Activated T-cell treated with anti-CD3 and anti-CD28 coated beads for 24 hours (primary cell): ENCODE data around the gene MYO9A.
"Not testable (repeated sequence)": the region's sequence is repeated elsewhere in the genome, so short reads cannot be mapped to it uniquely, and the experiment has no call there.

Source experiments
- DNase-seq: peaks from one replicate; pipeline ENCODE4 v3.0.0-alpha.2; 2020; ENCODE audit warnings: low read depth

MYO9A gene

DNA sequence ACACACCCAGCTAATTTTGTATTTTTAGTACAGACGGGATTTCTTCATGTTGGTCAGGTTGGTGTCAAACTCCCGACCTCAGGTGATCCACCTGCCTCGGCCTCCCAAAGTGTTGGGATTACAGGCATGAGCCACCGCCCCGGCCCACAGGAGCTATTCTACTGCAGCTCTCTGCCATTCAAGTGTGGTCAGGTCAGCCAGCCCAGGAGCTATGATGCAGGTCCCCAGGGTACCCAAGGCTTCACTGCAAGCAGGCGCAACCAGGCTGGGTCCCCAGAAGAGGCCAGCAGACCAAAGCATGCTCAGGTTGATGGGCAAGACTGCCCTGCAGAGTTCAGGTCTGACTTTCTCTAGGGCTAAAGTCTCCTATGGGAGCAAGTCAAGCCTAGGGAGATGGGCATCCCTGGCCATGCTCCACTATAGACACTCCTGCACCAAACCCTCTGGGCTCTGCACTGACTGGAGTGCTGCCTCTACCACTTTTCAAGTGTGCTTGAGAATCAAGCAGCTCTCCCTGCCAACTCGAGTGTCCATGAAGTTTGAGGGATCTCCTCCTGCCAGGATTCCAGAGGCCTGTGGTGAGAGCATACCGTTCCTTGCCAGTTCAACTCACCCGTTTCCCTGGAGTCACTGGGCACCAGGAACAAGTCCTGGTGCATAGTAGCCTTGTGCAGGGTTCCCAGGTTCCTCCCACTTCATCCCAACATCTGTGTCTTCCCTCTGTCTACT is 30.9 kb downstream of the MYO9A start:
- DNase-seq: no peak

DNA sequence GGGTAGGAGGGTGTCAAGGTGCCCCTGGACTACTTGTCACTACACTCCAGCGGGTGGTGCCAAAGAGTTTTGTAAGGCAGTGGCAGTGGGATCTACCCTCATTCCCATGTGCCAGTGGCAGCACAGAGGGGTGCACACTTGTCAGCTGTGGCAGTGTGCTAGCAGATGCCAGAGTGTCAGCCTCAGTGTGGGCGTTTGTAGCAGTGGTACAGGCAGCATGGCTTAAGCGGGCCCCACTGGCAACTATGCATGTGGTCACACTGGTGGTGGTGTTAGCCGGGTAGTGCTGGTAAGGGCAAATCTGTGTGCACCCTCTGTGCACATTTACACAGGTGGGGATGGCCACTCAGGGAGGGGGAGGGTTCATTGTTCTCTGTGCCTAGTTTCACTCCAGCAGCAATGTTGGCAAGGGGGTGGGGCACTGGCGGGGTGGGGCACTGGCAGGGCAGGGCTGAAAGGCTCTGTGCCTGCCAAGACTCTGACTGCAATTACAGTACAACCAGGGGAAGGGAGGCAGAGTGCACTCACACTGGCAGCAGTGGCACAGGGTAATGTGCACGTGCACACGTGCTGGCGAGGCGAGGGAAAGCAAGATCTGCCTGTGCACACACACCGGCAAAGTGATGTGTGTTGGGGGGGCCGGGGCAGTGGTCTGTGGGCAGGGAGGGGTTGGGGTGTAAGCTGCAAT is 31.8 kb downstream of the MYO9A start:
- DNase-seq: no peak

DNA sequence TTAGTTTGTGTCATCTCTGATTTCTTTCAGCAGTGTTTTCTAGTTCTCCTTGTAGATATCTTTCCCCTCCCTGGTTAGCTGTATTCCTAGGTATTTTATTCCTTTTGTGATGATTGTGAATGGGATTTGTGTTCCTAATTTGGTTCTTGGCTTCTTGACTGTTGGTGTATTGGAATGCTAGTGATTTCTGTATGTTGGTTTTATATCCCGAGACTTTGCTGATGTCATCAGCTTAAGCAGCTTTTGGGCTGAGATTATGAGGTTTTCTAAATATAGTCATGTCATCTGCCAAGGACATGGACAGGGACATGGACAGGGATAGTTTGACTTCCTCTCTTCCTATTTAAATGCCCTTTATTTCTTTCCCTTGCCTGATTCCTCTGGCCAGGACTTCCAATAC is 35.8 kb downstream of the MYO9A start:
- no peak for DNase-seq

DNA sequence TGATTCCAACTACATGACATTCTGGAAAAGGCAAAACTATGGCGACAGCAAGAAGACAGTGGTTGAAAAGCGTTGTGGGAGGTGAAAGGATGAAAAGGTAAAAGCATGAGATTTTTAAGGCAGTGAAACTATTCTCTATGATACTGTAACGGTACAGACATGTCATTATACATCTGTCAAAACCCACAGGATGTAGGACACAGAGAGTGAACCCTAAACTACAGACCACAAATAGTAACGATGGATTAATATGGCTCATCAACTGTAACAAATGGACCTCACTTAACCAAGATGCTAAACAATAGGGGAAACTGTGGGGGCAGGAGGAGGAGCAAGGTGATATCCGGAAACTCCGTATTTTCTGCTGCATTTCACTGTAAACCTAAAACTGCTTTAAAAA is 39.1 kb downstream of the MYO9A start:
- DNase-seq: no peak

DNA sequence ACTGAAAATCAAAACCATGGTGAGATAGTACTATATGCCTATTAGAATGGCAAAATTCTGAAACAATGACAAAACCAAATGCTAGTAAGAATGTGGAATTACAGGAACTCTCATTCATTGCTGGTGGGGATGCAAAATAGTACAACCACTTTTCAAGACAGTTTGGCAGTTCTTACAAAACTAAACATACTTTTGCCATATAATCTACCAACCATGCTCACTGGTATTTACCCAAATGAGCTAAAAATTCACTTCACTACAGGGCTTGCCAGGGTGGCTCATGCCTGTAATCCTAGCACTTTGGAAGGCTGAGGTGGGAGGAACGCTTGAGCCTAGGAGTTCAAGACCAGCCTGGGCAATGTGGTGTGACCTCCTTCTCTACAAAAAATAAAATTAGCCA is 40.0 kb downstream of the MYO9A start:
- no peak for DNase-seq

DNA sequence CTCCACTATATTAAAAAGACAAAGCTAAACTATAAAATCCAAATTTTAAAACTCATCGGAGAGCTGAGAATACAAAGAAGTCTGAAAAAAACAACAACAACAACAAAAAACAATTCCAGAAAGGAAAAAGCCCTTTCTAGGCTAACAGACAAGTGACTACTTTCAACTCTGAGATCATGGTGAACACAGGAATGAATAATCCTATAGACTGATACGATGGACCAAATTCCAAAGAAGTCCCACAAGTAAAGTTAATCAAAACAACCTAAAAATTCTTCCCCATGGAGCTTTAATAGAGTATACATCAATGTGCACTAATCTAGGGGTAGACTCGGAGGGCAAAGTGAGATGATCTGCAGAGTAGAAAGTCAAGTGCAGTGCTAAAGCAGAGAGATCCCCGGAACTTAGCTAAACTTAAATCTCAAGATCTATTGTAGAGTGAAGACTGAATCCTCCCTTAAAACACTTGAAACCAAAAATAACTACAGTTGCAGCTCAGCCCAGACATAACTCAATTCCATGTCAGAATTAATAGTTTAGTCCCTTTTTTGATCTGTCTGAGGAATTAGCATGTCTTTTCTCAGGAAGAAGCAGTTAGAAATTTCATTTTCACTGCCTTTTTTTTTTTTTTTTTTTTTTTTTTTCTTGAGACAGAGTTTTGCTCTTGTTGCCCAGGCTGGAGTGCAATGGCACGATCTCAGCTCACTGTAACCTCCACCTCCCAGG is 43.5 kb downstream of the MYO9A start:
- no peak for DNase-seq

DNA sequence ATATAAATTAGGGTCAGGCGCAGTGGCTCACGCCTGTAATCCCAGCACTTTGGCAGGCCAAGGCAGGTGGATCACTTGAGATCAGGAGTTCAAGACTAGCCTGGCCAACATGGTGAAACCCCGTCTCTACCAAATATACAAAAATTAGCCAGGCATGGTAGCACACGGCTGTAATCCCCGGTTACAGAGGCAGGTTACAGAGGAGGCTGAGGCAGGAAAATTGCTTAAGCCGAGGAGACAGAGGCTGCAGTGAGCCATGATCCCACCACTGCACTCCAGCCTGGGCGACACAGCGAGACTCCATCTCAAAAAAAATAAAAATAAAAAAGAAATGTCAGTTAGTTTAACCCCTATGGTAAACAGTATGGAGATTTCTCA is 46.5 kb downstream of the MYO9A start:
- DNase-seq: not testable (repeated sequence)

DNA sequence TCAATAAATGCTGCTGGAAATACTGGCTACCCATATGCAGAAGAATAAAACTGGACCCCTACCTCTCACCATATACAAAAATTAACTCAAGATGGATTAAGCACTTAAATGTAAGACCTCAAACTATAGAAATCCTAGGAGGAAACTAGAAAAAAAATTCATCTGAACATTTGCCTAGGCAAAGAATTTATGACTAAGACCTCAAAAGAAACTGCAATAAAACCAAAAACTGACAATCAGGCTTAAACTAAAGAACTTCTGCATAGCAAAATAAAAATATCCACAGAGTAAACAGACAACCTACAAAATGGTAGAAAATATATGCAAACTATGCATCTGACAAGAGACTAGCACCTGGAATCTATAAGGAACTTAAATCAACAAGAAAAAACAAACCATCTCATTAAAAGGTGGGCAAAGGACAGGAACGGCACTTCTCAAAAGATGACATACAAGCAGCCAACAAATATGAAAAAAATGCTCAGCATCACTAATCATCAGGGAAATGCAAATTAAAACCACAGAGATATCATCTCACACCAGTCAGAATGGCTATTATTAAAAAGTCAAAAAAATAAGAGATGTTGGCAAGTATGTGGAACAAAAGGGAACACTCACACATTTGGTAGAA is 47.0 kb downstream of the MYO9A start:
- DNase-seq: no peak

DNA sequence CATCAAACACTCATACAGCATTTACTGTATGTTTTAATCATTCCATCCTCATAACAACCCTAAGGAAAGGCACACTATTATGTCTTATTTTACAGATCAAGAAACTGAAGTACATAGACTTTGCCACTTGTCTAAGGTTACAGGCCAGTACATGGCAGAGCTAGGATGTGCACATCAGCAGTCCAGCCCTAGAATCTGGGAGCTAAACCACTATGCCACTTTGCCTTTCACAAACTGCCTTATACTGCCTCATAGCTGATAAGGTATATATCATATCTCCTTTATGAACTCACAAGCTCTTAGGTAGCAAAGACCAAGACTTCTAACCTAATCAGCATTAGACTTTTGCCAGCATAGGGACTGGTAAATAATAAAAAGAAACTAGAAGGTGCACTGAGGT is 49.1 kb downstream of the MYO9A start:
- no peak for DNase-seq

DNA sequence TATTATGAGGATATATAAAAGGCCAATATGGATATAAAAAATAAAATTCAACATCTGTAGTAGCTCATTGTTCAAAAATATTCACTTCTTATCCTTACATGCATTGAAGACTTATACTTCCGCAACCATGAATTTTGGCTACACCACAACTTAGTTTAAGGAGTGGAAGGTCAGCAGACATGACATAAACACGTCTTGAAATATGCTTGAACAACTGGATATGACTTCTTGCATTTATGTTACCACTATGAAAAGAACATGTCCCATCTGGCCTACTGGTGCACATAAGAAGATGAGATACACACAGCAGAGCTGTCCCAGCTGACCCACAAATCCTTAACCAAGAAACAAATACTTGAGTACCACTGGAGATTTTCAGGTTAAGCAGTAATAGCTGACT is 52.1 kb downstream of the MYO9A start:
- DNase-seq: no peak

DNA sequence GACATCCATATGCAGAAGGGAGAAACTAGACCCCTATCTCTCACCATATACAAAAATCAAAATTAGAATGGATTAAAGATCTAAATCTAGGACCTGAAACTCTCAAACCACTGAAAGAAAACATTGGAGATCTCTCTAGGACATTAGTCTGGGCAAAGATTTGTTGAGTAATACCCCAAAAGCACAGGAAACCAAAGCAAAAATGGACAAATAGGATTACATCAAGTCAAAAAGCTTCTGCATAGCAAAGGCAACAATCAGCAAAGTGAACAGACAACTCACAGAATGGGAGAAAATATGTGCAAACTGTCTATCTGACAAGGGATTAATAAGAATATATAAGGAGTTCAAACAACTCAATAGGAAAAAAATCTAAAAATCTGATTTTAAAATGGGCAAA is 54.8 kb downstream of the MYO9A start:
- DNase-seq: no peak

DNA sequence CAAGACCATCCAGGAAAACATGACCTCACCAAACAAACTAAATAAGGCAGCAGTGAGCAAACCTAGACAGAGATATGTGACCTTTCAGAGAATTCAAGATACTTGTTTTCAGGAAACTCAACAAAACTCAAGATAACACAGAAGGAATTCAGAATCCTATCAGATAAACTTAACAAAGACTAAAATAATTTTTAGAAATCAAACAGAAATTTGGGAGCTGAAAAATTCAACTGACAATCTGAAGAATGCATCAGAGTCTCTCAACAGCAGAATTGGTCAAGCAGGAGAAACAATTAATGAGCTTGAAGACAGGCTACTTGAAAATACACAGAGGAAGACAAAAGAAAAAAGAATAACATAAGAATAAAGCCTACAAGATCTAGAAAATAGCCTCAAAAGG is 55.6 kb downstream of the MYO9A start:
- no peak for DNase-seq

DNA sequence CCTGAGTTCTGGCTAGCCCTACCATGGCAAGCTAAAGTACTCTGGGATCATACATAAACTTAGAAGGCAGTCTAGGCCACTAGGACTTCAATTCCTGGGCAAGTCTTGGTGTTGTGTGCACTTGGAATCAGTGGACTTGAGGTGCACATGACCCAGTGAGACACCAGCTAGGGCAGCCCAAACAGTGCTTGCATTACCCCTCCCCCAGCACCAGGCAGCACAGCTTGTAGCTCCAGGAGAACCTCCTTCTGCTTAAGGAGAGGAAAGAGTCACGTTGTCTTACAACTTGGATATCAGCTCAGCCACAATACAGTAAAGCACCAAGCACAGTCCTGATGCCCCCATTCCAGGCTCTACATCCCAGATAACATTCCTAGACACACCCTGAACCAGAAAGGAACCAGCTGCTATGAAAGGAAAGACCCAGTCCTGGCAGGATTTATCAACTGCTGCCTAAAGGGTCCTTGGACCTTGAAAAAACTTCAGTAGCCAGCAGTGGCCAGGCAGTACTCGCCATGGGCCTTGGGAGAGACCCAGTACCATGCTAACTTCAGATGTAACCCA is 57.2 kb downstream of the MYO9A start:
- no peak for DNase-seq

DNA sequence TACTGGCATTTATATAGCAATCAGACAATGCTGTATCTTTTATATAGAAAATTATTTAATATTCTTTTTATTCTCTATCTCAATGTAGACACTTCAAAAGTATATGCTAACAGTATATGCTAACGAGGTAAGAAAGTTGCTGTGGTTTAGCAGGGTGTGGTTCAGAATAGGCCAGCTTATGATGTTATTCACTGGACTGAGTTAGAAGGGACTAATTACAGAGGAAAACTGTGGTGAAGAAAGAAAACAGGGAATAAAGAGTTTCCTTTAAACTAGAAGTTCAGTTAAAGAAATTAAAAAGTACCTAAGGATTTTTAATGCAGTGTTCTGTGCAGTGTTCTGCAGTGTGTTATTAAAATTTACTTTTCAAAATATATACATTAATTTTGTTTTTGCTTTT is 59.4 kb downstream of the MYO9A start:
- no peak for DNase-seq

DNA sequence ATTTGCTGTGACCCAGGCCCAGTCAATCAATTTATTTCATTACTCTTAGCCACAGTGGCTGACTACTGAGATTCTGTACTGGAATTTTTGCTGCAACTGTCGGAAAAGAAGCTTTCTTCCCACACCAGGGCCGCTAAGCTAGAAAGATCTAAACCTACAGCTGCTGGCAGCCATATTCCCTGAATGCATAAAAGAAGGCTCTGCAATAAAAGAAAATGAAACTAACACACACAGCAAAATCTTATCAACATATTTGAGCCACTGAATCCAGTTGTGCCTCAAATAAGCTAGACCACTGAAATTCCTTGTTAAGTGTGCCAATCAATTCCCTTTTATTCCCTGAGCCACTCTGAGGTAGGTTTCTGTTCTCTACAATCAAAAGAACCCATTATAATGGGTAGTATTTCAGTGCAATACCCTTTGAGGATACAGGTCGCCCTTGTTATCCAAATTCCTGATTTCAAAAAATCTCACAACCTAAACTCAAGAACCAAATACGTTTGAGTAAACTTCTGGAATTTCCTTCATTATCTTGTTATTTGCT is 60.3 kb downstream of the MYO9A start:
- DNase-seq: no peak

DNA sequence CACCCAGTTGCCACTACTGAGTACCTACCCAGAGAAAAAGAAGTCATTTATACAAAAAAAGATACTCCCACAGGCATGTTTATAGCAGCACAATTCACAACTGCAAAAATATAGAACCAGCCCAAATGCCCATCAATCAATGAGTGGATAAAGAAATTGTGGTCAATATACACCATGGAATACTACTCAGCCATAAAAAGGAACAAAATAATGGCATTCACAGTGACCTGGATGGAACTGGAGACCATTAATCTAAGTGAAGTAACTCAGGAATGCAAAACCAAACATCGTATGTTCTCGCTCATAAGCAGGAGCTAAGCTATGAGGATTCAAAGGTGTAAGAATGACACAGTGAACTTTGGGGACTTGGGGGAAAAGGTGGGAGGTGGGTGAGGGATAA is 61.7 kb downstream of the MYO9A start:
- not testable (repeated sequence) for DNase-seq

DNA sequence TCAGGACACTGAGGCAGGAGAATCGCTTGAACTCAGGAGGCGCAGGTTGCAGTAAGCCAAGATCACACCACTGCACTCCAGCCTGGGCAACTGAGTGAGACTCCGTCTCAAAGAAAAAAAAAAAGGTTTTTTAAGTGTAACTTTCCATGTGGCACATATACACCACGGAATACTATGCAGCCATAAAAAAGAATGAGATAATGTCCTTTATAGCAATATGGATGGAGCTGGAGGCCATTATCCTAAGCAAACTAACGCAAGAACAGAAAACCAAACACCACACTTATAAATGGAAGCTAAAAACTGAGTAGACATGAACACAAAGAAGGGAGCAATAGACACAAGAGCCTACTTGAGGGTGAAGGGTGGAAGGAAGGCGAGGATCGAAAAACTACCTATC is 64.7 kb downstream of the MYO9A start:
- DNase-seq: not testable (repeated sequence)

DNA sequence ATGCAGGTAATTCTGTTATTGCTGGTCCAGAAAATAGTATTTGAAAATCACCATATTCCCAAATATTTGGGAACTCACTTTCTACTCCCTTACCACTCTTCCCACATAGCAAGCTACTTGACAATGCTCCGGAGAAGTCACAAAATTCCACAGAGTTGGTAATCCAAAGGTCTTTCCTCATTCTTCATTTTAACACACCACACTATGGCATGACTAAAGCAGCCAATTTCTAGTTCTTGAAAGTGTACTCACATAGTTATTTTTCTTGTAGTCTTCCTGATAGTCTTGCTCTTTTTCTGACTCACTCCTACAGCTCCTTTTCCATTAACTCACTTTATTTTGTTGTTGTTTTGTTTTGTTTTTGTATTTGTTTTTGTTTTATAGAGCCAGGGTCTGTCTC is 67.2 kb downstream of the MYO9A start:
- DNase-seq: no peak

DNA sequence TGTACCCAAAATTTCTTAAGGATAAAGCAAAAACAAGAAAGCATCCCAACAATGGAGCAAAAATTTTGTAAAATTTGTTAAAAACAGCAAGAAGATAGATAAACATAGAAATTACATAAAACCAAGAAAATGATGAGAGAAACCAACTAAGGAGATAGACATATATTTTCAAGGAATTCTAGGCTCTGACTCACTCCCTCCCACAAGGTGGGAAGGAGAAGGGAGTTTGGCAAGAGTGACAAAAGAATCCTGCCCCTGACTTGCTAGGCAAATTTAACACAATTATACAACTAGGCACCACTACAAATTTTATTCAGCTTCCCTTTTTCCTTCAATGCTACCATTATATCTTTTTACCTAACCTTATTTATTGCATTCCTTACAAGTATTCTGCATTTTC is 70.9 kb downstream of the MYO9A start:
- DNase-seq: no peak

DNA sequence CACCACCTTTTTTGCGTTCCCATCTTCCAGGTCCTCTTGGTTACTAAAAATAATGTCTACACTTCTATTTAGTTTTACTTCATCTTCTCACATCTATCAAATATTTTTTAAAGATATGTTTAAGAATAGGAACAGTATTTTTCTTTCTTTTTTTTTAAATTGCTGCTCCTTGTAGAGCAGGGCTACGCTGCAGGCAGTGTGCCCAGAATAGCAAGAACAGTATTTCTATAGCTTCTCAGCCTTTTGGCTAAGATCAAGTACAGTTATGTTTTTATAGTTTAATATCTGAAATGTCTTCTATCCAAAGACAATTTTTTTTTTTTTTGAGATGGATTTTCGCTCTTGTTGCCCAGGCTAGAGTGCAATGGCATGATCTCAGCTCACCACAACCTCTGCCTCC is 73.0 kb downstream of the MYO9A start:
- DNase-seq: no peak

DNA sequence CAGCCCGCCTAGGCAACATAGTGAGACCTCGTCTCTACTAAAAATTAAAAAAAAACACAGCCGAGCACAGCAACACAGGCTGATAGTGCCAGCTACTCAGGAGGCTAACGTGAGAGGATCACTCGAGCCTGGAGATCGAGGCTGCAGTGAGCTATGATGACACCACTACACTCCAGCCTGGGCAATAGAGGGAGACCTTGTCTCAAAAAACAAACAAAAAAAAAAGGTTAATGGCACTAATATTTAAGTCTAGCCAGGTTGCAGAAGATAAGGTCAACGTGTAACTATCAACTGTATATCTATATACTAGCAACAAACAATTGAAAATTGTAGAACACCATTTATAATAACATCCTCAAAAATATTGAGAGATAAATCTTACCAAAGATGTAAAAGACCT is 75.1 kb downstream of the MYO9A start:
- DNase-seq: no peak

DNA sequence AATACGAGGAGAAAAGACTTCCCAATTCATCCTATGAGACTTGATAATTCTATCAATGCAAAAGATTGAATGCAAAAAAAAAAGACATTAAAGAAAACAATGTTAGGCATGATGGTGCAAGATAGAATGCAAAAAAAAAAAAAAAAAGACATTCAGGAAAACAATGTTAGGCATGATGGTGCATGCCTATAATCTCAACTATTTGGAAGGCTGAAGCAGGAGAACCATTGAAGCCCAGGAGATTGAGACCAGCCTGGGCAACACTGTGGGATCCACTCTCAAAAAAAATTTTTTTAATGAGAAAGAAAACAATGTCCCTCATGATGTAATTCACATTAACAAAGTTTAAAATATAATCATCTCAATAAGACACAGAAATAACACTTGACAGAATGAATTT is 75.9 kb downstream of the MYO9A start:
- DNase-seq: no peak
